Measurements from ENCODE around the gene RAB20. TPM values are rescaled to one million over a fixed set of nuclear protein-coding genes. Genes with fewer than 3 reads are reported as not detected.
A peak's percentile ranks its signal among the peaks of the same experiment; 100 is the strongest.

The RAB20 gene
- total RNA-seq, 1 experiment from 2014 or later, result 1.7 TPM

GRCh38 chr13:110560601-110561343 is 750 bp downstream of the RAB20 start:
- BruUV-seq (replicated peaks), result no TSS peak
- peak; percentile 33 for DNase-seq (ENCODE audit: unreplicated experiment)
- peak overlapping the region; percentile 88 for H3K4me3 Mint-ChIP-seq (ENCODE audit: unreplicated experiment)
- H3K9me3 Mint-ChIP-seq (ENCODE audit: unreplicated experiment), result no peaks in the 10 kb centered on the region
- H3K27me3 Mint-ChIP-seq (ENCODE audit: insufficient read depth, unreplicated experiment), result no peaks in the 10 kb centered on the region
- CTCF ChIA-PET, result interaction anchor here (1.1 to 2.3 kb wide), 3 partner anchors 14 to 105 kb away, joined by 4 to 8 read pairs (median 7); no protein-coding TSS in a partner anchor
- peaks cover 5% of the 10 kb centered on the region for H3K36me3 Mint-ChIP-seq (ENCODE audit: insufficient read depth, unreplicated experiment)
- TF ChIP-seq, protein P1, sequence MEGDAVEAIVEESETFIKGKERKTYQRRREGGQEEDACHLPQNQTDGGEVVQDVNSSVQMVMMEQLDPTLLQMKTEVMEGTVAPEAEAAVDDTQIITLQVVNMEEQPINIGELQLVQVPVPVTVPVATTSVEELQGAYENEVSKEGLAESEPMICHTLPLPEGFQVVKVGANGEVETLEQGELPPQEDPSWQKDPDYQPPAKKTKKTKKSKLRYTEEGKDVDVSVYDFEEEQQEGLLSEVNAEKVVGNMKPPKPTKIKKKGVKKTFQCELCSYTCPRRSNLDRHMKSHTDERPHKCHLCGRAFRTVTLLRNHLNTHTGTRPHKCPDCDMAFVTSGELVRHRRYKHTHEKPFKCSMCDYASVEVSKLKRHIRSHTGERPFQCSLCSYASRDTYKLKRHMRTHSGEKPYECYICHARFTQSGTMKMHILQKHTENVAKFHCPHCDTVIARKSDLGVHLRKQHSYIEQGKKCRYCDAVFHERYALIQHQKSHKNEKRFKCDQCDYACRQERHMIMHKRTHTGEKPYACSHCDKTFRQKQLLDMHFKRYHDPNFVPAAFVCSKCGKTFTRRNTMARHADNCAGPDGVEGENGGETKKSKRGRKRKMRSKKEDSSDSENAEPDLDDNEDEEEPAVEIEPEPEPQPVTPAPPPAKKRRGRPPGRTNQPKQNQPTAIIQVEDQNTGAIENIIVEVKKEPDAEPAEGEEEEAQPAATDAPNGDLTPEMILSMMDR (IDR thresholded peaks at IDR 0.05; ENCODE audit: unreplicated experiment), result no peak
- intact Hi-C loops (cut with micrococcal nuclease), result loop anchor here (1.0 kb wide), 1 partner anchor 104 kb away; no protein-coding TSS in a partner anchor
- peaks cover 13% of the 10 kb centered on the region for H3K4me1 Mint-ChIP-seq (ENCODE audit: insufficient read depth, unreplicated experiment)
- peak overlapping the region; percentile 33 for H3K27ac Mint-ChIP-seq (ENCODE audit: low read depth, unreplicated experiment)
- POLR2A ChIA-PET, result interaction anchor here (0.6 to 3.6 kb wide), 12 partner anchors 13 to 217 kb away, joined by 3 to 18 read pairs (median 5); partner anchors contain the start of gene NAXD

GRCh38 chr13:110559986-110560385 is 1.5 kb downstream of the RAB20 start:
- no peak for DNase-seq (ENCODE audit: unreplicated experiment)
- POLR2A ChIA-PET, result interaction anchor here (0.7 to 3.6 kb wide), 5 partner anchors 12 to 56 kb away, joined by 3 to 18 read pairs (median 6); partner anchors contain the start of gene NAXD
- no peak overlapping the region for H3K27ac Mint-ChIP-seq (ENCODE audit: low read depth, unreplicated experiment)
- intact Hi-C loops (cut with micrococcal nuclease), result no loop called here
- H3K4me1 Mint-ChIP-seq (ENCODE audit: insufficient read depth, unreplicated experiment), result peaks cover 13% of the 10 kb centered on the region
- H3K36me3 Mint-ChIP-seq (ENCODE audit: insufficient read depth, unreplicated experiment), result peaks cover 3% of the 10 kb centered on the region
- no peaks in the 10 kb centered on the region for H3K9me3 Mint-ChIP-seq (ENCODE audit: unreplicated experiment)
- BruUV-seq (replicated peaks), result TSS peak; percentile 54
- TF ChIP-seq, protein P1 (IDR thresholded peaks at IDR 0.05; ENCODE audit: unreplicated experiment), result no peak
- peak overlapping the region; percentile 26 for H3K4me3 Mint-ChIP-seq (ENCODE audit: unreplicated experiment)
- CTCF ChIA-PET, result interaction anchor here (0.7 to 1.5 kb wide), 3 partner anchors 11 to 123 kb away, joined by 3 to 8 read pairs (median 3); no protein-coding TSS in a partner anchor
- no peaks in the 10 kb centered on the region for H3K27me3 Mint-ChIP-seq (ENCODE audit: insufficient read depth, unreplicated experiment)

GRCh38 chr13:110559429-110559943 is 2.0 kb downstream of the RAB20 start:
- CTCF ChIA-PET, result interaction anchor here (0.7 to 1.5 kb wide), 3 partner anchors 11 to 124 kb away, joined by 3 to 8 read pairs (median 3); no protein-coding TSS in a partner anchor
- intact Hi-C loops (cut with micrococcal nuclease), result no loop called here

More at GRCh38 chr13:110559429-110559943, 2.0 kb downstream of the RAB20 start:
- Mint-ChIP-seq H3K27ac (ENCODE audit: low read depth, unreplicated experiment) (no peak overlapping the region), H3K36me3 (ENCODE audit: insufficient read depth, unreplicated experiment) (no peaks in the 10 kb centered on the region), H3K4me1 (ENCODE audit: insufficient read depth, unreplicated experiment) (peaks cover 13% of the 10 kb centered on the region), H3K27me3 (ENCODE audit: insufficient read depth, unreplicated experiment) (no peaks in the 10 kb centered on the region), H3K9me3 (ENCODE audit: unreplicated experiment) (no peaks in the 10 kb centered on the region), H3K4me3 (ENCODE audit: unreplicated experiment) (peak overlapping the region; percentile 26)
- POLR2A ChIA-PET, result interaction anchor here (1.2 to 3.6 kb wide), 4 partner anchors 13 to 57 kb away, joined by 3 to 18 read pairs (median 8); partner anchors contain the start of gene NAXD
- TF ChIP-seq, protein P1 (IDR thresholded peaks at IDR 0.05; ENCODE audit: unreplicated experiment), result no peak
- no peak for DNase-seq (ENCODE audit: unreplicated experiment)
- BruUV-seq (replicated peaks), result no TSS peak
